ENCODE measurements around the gene FBXW7. TPM values are rescaled to one million over a fixed set of nuclear protein-coding genes. Genes with fewer than 3 reads are reported as not detected.

Gene FBXW7
- total and polyA plus RNA-seq, 4 donors: 6.5 to 62.7 (median 32.5) TPM

GRCh38 chr4:152479428-152480026 lies 56.4 kb downstream of the FBXW7 start:
- peaks cover 0 to 2% of the 10 kb centered on the region in 2 donors for H3K4me1 ChIP-seq (ENCODE audit: control insufficient read depth in 1 of 2, insufficient read depth in 2 of 2, low read length in 2 of 2)
- no peaks in the 10 kb centered on the region for H3K27me3 ChIP-seq (ENCODE audit: control insufficient read depth in 1 of 2, insufficient read depth in 2 of 2, low read length in 1 of 2)
- intact Hi-C loops (cut with DNase I): no loop called here
- DNase-seq (no peak), ATAC-seq (ENCODE audit: low FRiP score) (peak; percentile 22)
- no peaks in the 10 kb centered on the region for H3K9me3 ChIP-seq (ENCODE audit: control insufficient read depth, low read length)
- WGBS, 2 donors: 88 to 89% methylated on average over 5 of the region's 5 CpGs
- no peaks in the 10 kb centered on the region for H3K36me3 ChIP-seq (ENCODE audit: control insufficient read depth in 1 of 2, insufficient read depth in 2 of 2, low read length in 1 of 2)
- H3K27ac ChIP-seq (ENCODE audit: low read depth in 1 of 2, low read length in 2 of 2): no peak overlapping the region
- no peak overlapping the region for H3K4me3 ChIP-seq (ENCODE audit: low read length in 2 of 2)

DNA sequence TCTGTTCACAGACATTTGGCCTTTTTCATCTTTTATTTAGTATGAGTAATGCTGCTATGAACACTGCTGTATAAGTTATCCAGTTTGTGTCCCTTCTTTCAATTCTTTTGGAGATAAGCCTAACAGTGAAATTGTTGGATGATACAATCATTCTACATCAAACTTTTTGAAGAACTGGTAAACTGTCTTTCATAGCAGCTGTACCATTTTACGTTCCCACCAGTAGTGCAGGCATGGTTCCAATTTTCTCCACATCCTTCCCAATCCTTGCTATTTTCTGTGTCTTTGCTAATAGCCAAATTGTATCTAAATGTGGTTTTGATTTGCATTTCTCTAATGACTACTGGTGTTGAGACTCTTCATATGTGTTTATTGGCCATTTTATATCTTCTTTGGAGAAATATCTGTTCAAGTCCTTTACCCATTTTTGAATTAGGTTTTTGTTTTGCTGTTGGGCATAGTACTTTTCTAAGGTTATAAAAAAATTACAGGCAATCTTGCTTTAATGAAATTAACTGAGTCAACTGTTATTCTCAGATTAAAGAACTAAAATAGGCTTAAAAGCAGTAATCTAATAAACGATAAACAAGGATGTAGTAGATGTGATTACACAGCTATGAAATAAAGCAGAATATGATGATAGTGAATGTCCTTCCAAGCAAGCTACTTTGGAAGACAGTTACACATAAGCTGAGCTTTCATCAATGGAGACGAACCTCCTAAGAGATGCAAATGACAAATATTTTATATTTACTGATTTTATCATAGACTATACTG lies 57.2 kb downstream of the FBXW7 start:
- Histone ChIP-seq H3K27ac (ENCODE audit: low read depth in 1 of 2, low read length in 2 of 2) (no peak overlapping the region), H3K4me1 (ENCODE audit: control insufficient read depth in 1 of 2, insufficient read depth in 2 of 2, low read length in 2 of 2) (peaks cover 0 to 2% of the 10 kb centered on the region in 2 donors), H3K4me3 (ENCODE audit: low read length in 2 of 2) (no peak overlapping the region), H3K27me3 (ENCODE audit: control insufficient read depth in 1 of 2, insufficient read depth in 2 of 2, low read length in 1 of 2) (no peaks in the 10 kb centered on the region), H3K9me3 (ENCODE audit: control insufficient read depth, low read length) (no peaks in the 10 kb centered on the region), H3K36me3 (ENCODE audit: control insufficient read depth in 1 of 2, insufficient read depth in 2 of 2, low read length in 1 of 2) (no peaks in the 10 kb centered on the region)
- intact Hi-C loops (cut with DNase I): no loop called here
- WGBS, 2 donors: 92 to 93% methylated on average over 3 of the region's 3 CpGs
- ATAC-seq (ENCODE audit: low FRiP score): no peak
- no peak for DNase-seq

DNA sequence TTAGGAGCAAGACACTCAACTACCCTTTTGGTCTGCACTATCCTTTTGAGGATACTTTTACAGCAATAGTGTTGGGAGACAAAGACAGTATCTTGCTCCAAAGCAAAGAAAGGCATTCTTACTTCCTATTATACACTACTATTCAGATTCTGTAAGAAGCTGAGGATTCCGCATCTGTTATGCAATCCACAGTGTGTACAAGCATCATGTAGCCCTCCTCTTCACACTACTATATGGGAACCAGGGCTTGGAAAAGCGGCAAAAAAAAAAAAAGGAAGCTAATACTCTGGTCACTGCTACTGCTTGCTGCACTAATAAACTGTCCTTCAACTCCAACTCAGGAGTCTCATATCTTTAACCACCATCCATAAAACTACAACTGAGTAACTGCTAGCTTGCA lies 59.1 kb downstream of the FBXW7 start:
- Histone ChIP-seq H3K27ac (ENCODE audit: low read depth in 1 of 2, low read length in 2 of 2) (no peak overlapping the region), H3K9me3 (ENCODE audit: control insufficient read depth, low read length) (no peaks in the 10 kb centered on the region), H3K36me3 (ENCODE audit: control insufficient read depth in 1 of 2, insufficient read depth in 2 of 2, low read length in 1 of 2) (no peaks in the 10 kb centered on the region), H3K4me3 (ENCODE audit: low read length in 2 of 2) (no peak overlapping the region), H3K4me1 (ENCODE audit: control insufficient read depth in 1 of 2, insufficient read depth in 2 of 2, low read length in 2 of 2) (peaks cover 0 to 2% of the 10 kb centered on the region in 2 donors), H3K27me3 (ENCODE audit: control insufficient read depth in 1 of 2, insufficient read depth in 2 of 2, low read length in 1 of 2) (no peaks in the 10 kb centered on the region)
- DNase-seq: no peak
- ATAC-seq (ENCODE audit: low FRiP score): peak; percentile 19
- 93 to 98% methylated on average over 2 of the region's 2 CpGs for WGBS, 2 donors
- intact Hi-C loops (cut with DNase I): no loop called here

DNA sequence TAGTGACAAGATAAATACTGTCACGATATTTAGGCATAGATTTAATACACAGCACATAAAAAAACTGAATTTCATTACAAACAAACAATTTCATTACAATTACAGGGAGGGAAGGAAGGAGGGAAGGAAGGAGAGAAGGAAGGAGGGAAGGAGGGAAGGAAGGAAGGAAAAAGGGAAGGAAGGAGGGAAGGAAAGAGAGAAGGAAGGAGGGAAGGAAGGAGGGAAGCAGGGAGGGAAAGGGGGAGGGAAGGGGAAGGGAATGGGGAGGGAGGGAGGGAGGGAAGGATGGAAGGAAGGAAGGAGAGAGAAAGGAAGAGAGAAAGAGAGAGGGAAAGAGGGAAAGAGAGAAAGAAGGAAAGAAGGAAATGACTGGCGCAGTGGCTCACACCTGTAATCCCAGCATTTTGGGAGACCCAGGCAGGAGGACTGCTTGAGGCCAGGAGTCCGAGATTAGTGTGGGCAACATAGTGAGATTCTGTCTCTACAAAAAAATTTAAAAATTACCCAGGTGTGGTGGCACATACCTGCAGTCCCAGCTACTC lies 64.6 kb downstream of the FBXW7 start:
- ATAC-seq (ENCODE audit: low FRiP score): no peak
- WGBS, 2 donors: 96 to 97% methylated on average over 3 of the region's 3 CpGs
- H3K4me3 ChIP-seq (ENCODE audit: low read length in 2 of 2): no peak overlapping the region
- H3K27me3 ChIP-seq (ENCODE audit: control insufficient read depth in 1 of 2, insufficient read depth in 2 of 2, low read length in 1 of 2): no peaks in the 10 kb centered on the region
- H3K4me1 ChIP-seq (ENCODE audit: control insufficient read depth in 1 of 2, insufficient read depth in 2 of 2, low read length in 2 of 2): no peaks in the 10 kb centered on the region
- no peaks in the 10 kb centered on the region for H3K36me3 ChIP-seq (ENCODE audit: control insufficient read depth in 1 of 2, insufficient read depth in 2 of 2, low read length in 1 of 2)
- intact Hi-C loops (cut with DNase I): no loop called here
- no peak for DNase-seq
- H3K27ac ChIP-seq (ENCODE audit: low read depth in 1 of 2, low read length in 2 of 2): no peak overlapping the region
- no peaks in the 10 kb centered on the region for H3K9me3 ChIP-seq (ENCODE audit: control insufficient read depth, low read length)

DNA sequence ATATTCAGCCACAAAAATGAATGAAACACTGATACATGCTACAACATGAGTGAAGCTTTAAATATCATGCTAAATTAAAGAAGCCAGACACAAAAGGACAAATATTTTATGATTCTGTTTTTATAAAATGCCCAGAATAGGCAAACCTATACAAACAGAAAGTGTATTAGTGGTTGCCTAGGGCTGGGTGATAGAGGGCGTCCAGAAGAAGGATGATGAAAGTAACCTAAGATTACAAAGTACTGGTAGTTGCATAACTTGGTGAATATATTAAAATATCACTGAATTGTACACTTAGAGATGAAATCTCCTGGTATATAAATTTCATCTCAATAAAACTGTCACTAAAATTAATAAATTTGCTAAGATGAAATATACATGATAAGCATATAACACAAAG lies 67.5 kb downstream of the FBXW7 start:
- no peak overlapping the region for H3K27ac ChIP-seq (ENCODE audit: low read depth in 1 of 2, low read length in 2 of 2)
- H3K4me1 ChIP-seq (ENCODE audit: control insufficient read depth in 1 of 2, insufficient read depth in 2 of 2, low read length in 2 of 2): no peaks in the 10 kb centered on the region
- H3K36me3 ChIP-seq (ENCODE audit: control insufficient read depth in 1 of 2, insufficient read depth in 2 of 2, low read length in 1 of 2): no peaks in the 10 kb centered on the region
- WGBS, 2 donors: 94 to 99% methylated on average over 1 of the region's 1 CpG
- no peaks in the 10 kb centered on the region for H3K27me3 ChIP-seq (ENCODE audit: control insufficient read depth in 1 of 2, insufficient read depth in 2 of 2, low read length in 1 of 2)
- H3K9me3 ChIP-seq (ENCODE audit: control insufficient read depth, low read length): no peaks in the 10 kb centered on the region
- intact Hi-C loops (cut with DNase I): no loop called here
- DNase-seq (no peak), ATAC-seq (ENCODE audit: low FRiP score) (no peak)
- H3K4me3 ChIP-seq (ENCODE audit: low read length in 2 of 2): no peak overlapping the region

- no peak overlapping the region for H3K4me3 ChIP-seq (ENCODE audit: low read length in 2 of 2)
- H3K27ac ChIP-seq (ENCODE audit: low read depth in 1 of 2, low read length in 2 of 2): no peak overlapping the region
- no peaks in the 10 kb centered on the region for H3K9me3 ChIP-seq (ENCODE audit: control insufficient read depth, low read length)
- no peak for ATAC-seq (ENCODE audit: low FRiP score)
- DNase-seq: no peak
- H3K27me3 ChIP-seq (ENCODE audit: control insufficient read depth in 1 of 2, insufficient read depth in 2 of 2, low read length in 1 of 2): no peaks in the 10 kb centered on the region
- 88 to 93% methylated on average over 4 of the region's 4 CpGs for WGBS, 2 donors
- no peaks in the 10 kb centered on the region for H3K4me1 ChIP-seq (ENCODE audit: control insufficient read depth in 1 of 2, insufficient read depth in 2 of 2, low read length in 2 of 2)
- intact Hi-C loops (cut with DNase I): no loop called here
- H3K36me3 ChIP-seq (ENCODE audit: control insufficient read depth in 1 of 2, insufficient read depth in 2 of 2, low read length in 1 of 2): no peaks in the 10 kb centered on the region
Observed at GRCh38 chr4:152467101-152467500, 68.8 kb downstream of the FBXW7 start.

DNA sequence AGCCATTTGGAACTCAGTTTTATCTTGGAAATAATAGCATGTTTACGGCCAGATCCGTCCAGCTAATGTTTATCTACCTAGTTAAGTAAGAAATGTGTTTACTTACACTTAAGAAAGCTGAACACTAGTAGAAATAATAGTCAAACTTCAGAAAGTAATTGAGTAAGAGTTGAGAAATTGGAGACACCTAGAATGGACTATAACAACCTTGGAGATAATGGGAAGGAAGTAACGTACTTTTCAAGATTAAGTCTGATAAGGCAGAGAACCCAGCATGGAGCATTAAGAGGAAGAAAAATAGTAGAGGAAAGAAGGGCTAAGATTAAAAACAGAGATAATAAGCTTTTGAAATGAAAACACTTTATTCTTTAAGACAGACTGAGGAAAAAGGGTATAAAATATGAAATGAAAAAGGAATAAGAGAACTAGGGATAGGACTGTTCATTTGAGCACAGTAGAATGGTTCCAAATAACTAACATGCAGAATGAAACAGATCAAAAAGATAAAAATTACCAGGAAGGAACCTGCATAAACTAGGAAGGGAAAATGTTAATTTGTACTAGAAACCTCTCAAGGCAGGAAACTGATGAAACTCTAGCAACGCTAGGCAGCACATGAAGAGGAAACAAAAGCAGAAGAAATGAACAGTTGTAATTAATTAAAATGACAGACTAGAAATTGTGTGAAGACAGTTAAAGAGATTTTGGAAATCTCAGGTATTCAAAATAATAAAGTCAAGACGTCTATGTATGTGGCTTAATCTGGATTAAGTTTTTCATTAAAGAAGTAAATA lies 71.7 kb downstream of the FBXW7 start:
- Histone ChIP-seq H3K27ac (ENCODE audit: low read depth in 1 of 2, low read length in 2 of 2) (no peak overlapping the region), H3K36me3 (ENCODE audit: control insufficient read depth in 1 of 2, insufficient read depth in 2 of 2, low read length in 1 of 2) (no peaks in the 10 kb centered on the region), H3K4me1 (ENCODE audit: control insufficient read depth in 1 of 2, insufficient read depth in 2 of 2, low read length in 2 of 2) (no peaks in the 10 kb centered on the region), H3K27me3 (ENCODE audit: control insufficient read depth in 1 of 2, insufficient read depth in 2 of 2, low read length in 1 of 2) (no peaks in the 10 kb centered on the region), H3K9me3 (ENCODE audit: control insufficient read depth, low read length) (no peaks in the 10 kb centered on the region), H3K4me3 (ENCODE audit: low read length in 2 of 2) (no peak overlapping the region)
- no peak for DNase-seq
- intact Hi-C loops (cut with DNase I): no loop called here
- 67 to 72% methylated on average over 5 of the region's 5 CpGs for WGBS, 2 donors
- ATAC-seq (ENCODE audit: low FRiP score): no peak

DNA sequence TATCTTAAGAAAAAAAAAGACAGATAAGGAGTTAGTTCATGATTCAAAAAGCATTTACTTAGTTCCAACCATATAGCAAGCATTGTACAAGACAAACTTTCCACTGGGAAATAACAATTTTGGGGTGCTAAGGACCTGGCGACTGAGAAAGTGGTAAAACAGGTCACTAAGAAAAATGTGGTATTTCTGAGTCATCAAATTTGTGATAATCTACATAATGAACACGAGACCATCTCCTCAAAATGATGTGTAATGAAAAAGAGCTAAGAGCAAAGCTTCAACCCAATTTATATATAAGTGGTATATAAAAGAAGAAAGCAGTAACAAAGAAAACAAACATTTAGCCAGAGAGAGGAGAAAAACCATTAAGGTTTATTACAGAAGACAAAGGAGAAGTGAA lies 72.3 kb downstream of the FBXW7 start:
- 97% methylated on average over 2 of the region's 2 CpGs for WGBS, 2 donors
- intact Hi-C loops (cut with DNase I): no loop called here
- H3K4me3 ChIP-seq (ENCODE audit: low read length in 2 of 2): no peak overlapping the region

More for the DNA sequence above, 72.3 kb downstream of the FBXW7 start:
- Histone ChIP-seq H3K27me3 (ENCODE audit: control insufficient read depth in 1 of 2, insufficient read depth in 2 of 2, low read length in 1 of 2) (no peaks in the 10 kb centered on the region), H3K9me3 (ENCODE audit: control insufficient read depth, low read length) (no peaks in the 10 kb centered on the region), H3K36me3 (ENCODE audit: control insufficient read depth in 1 of 2, insufficient read depth in 2 of 2, low read length in 1 of 2) (no peaks in the 10 kb centered on the region), H3K4me1 (ENCODE audit: control insufficient read depth in 1 of 2, insufficient read depth in 2 of 2, low read length in 2 of 2) (no peaks in the 10 kb centered on the region), H3K27ac (ENCODE audit: low read depth in 1 of 2, low read length in 2 of 2) (no peak overlapping the region)
- ATAC-seq (ENCODE audit: low FRiP score) (no peak), DNase-seq (no peak)

Measured in aorta (tissue), 5 donors.